Transverse colon (tissue), 4 donors: Measurements from ENCODE around the gene ARGLU1.

ENCODE experiments used
- CTCF ChIP-seq, 5 experiments: fragments of 200-600 bp in 3 of 5; fragments of 450-650 bp in 2 of 5; sonication (generic) in 3 of 5; IDR thresholded peaks; 1 replicate in 2 of 5; 2 replicates in 3 of 5; pipeline ENCODE4 v1.5.1; 2016 to 2017; ENCODE audit warnings: antibody characterized with exemption in 5 of 5, inconsistent platforms in 3 of 5, mild to moderate bottlenecking in 2 of 5, moderate library complexity in 1 of 5
- POLR2A ChIP-seq: fragments of 450-650 bp; IDR thresholded peaks from one replicate; pipeline ENCODE4 v1.6.1; 2016; ENCODE audit warnings: antibody characterized with exemption, mild to moderate bottlenecking, moderate library complexity
- POLR2AphosphoS5 ChIP-seq, 3 donors: sonication (generic); formaldehyde crosslinking; IDR thresholded peaks; one replicate each; pipeline ENCODE4 v1.6.1; 2016; ENCODE audit warnings: antibody characterized with exemption in 3 of 3

GRCh38 chr13:106528718-106529414, 39.1 kb downstream of the ARGLU1 start:
- no peak for TF ChIP-seq POLR2A
- no peak for TF ChIP-seq CTCF (IDR thresholded peaks at IDR 0.05)
- TF ChIP-seq POLR2AphosphoS5 (IDR thresholded peaks at IDR 0.05), result no peak
